DOHH2 (cell line): ENCODE results near the gene ZBTB46.

Source experiments
- CTCF ChIP-seq: fragments of 200-600 bp; sonication (generic); IDR thresholded peaks from one replicate; pipeline ENCODE4 v1.5.1; 2014; ENCODE audit warnings: antibody characterized with exemption, mild to moderate bottlenecking, low read depth, low read length; ENCODE audit not compliant: poor library complexity, severe bottlenecking
- EZH2phosphoT487 ChIP-seq: fragments of 200-600 bp; sonication (generic); IDR thresholded peaks from 2 replicates; pipeline ENCODE4 v1.6.1; 2017; ENCODE audit warnings: borderline replicate concordance, mild to moderate bottlenecking, antibody characterized with exemption, low read length, moderate library complexity, mixed read lengths

- TF ChIP-seq CTCF: no peak
- no peak for TF ChIP-seq EZH2phosphoT487
Observed at GRCh38 chr20:63734111-63734945, 96.7 kb downstream of the ZBTB46 start.
